Measurements from ENCODE around the gene PIK3IP1.

The PIK3IP1 gene

GRCh38 chr22:31305194-31305593, 12.9 kb upstream of the PIK3IP1 start:
- no peak overlapping the region for H3K4me3 ChIP-seq (ENCODE audit: low read depth, low read length)
- TF ChIP-seq CTCF (IDR thresholded peaks at IDR 0.05; ENCODE audit: low read depth, low read length, missing control alignments), result no peak
- no peak for DNase-seq (ENCODE audit: low read depth)

- DNase-seq (ENCODE audit: low read depth), result no peak
- H3K4me3 ChIP-seq (ENCODE audit: low read depth, low read length), result no peak overlapping the region
- no peak for TF ChIP-seq CTCF (IDR thresholded peaks at IDR 0.05; ENCODE audit: low read depth, low read length, missing control alignments)
Measured at GRCh38 chr22:31302537-31302936, 10.2 kb upstream of the PIK3IP1 start.

DNA sequence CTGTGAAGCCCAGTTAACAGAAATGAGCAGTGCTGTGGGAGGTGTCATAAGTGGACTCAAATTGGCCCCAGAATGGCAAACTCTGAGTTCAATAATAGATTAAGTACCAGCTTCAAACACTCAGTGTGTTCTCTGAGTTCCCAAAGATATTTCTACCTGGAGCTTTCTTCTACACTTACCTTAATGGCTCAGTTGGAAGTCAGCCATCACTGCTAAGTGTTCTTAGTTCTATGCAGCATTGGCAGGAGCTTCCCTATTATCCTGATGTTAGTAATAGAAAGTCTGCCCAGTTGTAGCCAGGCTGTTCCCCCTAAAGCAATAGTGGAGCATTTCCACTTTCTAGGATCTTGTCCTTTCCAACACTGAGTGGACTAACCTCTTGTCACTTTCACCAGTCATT, 9.7 kb upstream of the PIK3IP1 start:
- no peak for DNase-seq (ENCODE audit: low read depth)
- no peak for TF ChIP-seq CTCF (IDR thresholded peaks at IDR 0.05; ENCODE audit: low read depth, low read length, missing control alignments)
- no peak overlapping the region for H3K4me3 ChIP-seq (ENCODE audit: low read depth, low read length)

DNA sequence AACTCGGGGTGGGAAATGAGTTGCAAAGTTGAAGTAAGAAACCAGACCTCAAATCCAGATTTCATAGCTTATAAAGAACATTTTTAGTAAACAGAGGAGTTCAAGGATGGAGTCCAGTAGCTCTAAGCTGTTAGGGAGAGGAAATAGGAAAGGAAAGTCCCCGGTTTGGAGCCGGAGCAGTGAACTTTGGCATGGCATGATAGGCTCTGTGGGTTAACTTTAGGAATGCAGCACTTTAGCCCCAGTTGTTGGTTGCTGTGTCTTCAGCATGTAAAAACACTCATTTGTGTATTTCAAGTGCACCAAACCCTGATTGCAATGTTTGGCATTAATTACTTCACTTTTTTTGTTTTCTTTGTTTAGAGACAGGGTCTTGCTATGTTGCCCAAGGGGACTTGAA, 8.6 kb upstream of the PIK3IP1 start:
- H3K4me3 ChIP-seq (ENCODE audit: low read depth, low read length), result no peak overlapping the region
- DNase-seq (ENCODE audit: low read depth), result no peak
- no peak for TF ChIP-seq CTCF (IDR thresholded peaks at IDR 0.05; ENCODE audit: low read depth, low read length, missing control alignments)

GRCh38 chr22:31295831-31296657, 3.8 kb upstream of the PIK3IP1 start:
- TF ChIP-seq CTCF (IDR thresholded peaks at IDR 0.05; ENCODE audit: low read depth, low read length, missing control alignments), result no peak
- DNase-seq (ENCODE audit: low read depth), result no peak
- H3K4me3 ChIP-seq (ENCODE audit: low read depth, low read length), result no peak overlapping the region

DNA sequence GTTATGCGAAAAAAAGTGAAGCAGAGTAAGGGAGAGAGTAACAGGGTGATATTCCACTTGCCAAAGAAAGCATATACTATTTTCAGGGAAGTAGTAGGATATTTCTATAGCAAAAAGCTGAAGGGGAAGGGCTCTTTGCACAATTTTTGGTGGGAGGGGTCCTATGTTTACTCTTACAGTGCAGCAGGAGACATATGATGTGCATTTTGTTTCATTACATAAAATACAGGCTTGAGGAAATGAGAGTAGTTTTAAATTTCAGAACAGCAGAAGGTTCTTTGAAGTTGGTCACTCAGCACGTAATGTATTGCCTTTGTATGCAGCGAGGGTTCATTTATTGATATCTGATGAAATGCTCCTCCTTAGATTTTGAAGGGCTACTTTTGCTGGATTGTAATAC, 3.1 kb upstream of the PIK3IP1 start:
- no peak for DNase-seq (ENCODE audit: low read depth)
- no peak for TF ChIP-seq CTCF (IDR thresholded peaks at IDR 0.05; ENCODE audit: low read depth, low read length, missing control alignments)
- H3K4me3 ChIP-seq (ENCODE audit: low read depth, low read length), result no peak overlapping the region
